H1 (cell line): ENCODE results near the gene SLC38A7. TPM values are rescaled to one million over a fixed set of nuclear protein-coding genes. Genes with fewer than 3 reads are reported as not detected.

Experiments
- CTCF ChIA-PET: fragments of 300-600 bp; sonication (Branson Sonifier 250); formaldehyde crosslinking; loops from one replicate; lab custom pipeline; 2021; ENCODE audit not compliant: partially characterized antibody; lab: Charles Lee
- POLR2A ChIA-PET: fragments of 300-600 bp; sonication (Branson Sonifier 250); formaldehyde crosslinking; loops from one replicate; lab custom pipeline; 2021; ENCODE audit warnings: inconsistent platforms; ENCODE audit not compliant: partially characterized antibody; lab: Charles Lee
- DNase-seq, 2 experiments: peaks; one replicate each; pipeline versions ENCODE4 v3.0.0 to v3.0.0-alpha.2; 2010 to 2022; ENCODE audit warnings: low spot score in 2 of 2, low read depth in 1 of 2, mixed read lengths in 1 of 2
- FAIRE-seq: peaks from 2 replicates; lab custom pipeline; 2011; peaks lifted over from hg19 to GRCh38; lab: Jason Lieb, UNC
- H2AFZ ChIP-seq: 2 replicates; pipeline ENCODE4 v1.8.1; 2012; ENCODE audit warnings: low read length, inconsistent platforms
- H2AK5ac ChIP-seq: 2 replicates; pipeline ENCODE4 v1.6.1; 2013; ENCODE audit warnings: low read depth, low read length
- H2BK120ac ChIP-seq: replicated peaks from 2 replicates; pipeline ENCODE3; 2013; ENCODE audit warnings: low read depth, low read length, inconsistent platforms
- H2BK12ac ChIP-seq: 2 replicates; pipeline ENCODE4 v1.6.1; 2013; ENCODE audit warnings: low read depth, low read length
- H2BK15ac ChIP-seq: 2 replicates; pipeline ENCODE4 v1.6.1; 2013; ENCODE audit warnings: low read length
- H2BK20ac ChIP-seq: 2 replicates; pipeline ENCODE4 v1.6.1; 2013; ENCODE audit warnings: low read length
- H2BK5ac ChIP-seq: 2 replicates; pipeline ENCODE4 v1.6.1; 2013; ENCODE audit warnings: low read depth, low read length
- H3K14ac ChIP-seq: 2 replicates; pipeline ENCODE4 v1.6.1; 2013; ENCODE audit warnings: inconsistent platforms; ENCODE audit not compliant: insufficient read length
- H3K18ac ChIP-seq: 2 replicates; pipeline ENCODE4 v1.6.1; 2013; ENCODE audit warnings: low read length; ENCODE audit errors: extremely low read depth
- H3K23ac ChIP-seq: 2 replicates; pipeline ENCODE4 v1.6.1; 2013; ENCODE audit warnings: inconsistent platforms; ENCODE audit not compliant: insufficient read length
- H3K23me2 ChIP-seq: 2 replicates; pipeline ENCODE4 v1.6.1; 2013; ENCODE audit warnings: low read depth, low read length
- H3K27ac ChIP-seq: 2 replicates; pipeline ENCODE4 v1.6.1; 2011; ENCODE audit warnings: low read depth, low read length, inconsistent platforms
- H3K27me3 ChIP-seq, 4 experiments: replicated peaks in 1 of 4; 1 replicate in 1 of 4; 2 replicates in 3 of 4; pipeline versions ENCODE4 v1.6.1 to v1.8.1; 2011 to 2013; ENCODE audit warnings: low read length in 3 of 4, mild to moderate bottlenecking in 3 of 4, inconsistent platforms in 2 of 4, mixed read lengths in 2 of 4, moderate library complexity in 1 of 4; ENCODE audit not compliant: control insufficient read depth in 3 of 4, insufficient read depth in 3 of 4; ENCODE audit errors: extremely low read depth in 1 of 4
- H3K36me3 ChIP-seq, 4 experiments: 2 replicates each; pipeline versions ENCODE4 v1.6.1 to v1.8.1; 2011 to 2013; ENCODE audit warnings: mild to moderate bottlenecking in 4 of 4, low read length in 3 of 4, moderate library complexity in 2 of 4, control low read depth in 1 of 4, inconsistent platforms in 1 of 4; ENCODE audit not compliant: insufficient read depth in 4 of 4, control insufficient read depth in 2 of 4
- H3K4ac ChIP-seq: replicated peaks from 2 replicates; pipeline ENCODE3; 2013; ENCODE audit warnings: low read length, low read depth, mixed read lengths, inconsistent platforms; ENCODE audit not compliant: insufficient read length
- H3K4me1 ChIP-seq, 4 experiments: replicated peaks in 1 of 4; 1 replicate in 1 of 4; 2 replicates in 3 of 4; pipeline versions ENCODE4 v1.6.1 to v1.8.1; 2011 to 2013; ENCODE audit warnings: low read length in 3 of 4, inconsistent platforms in 2 of 4, mixed read lengths in 1 of 4; ENCODE audit not compliant: insufficient read depth in 4 of 4, control insufficient read depth in 3 of 4
- H3K4me2 ChIP-seq, 2 experiments: 2 replicates each; pipeline versions ENCODE4 v1.6.1 to v1.8.1; 2011 to 2013; ENCODE audit warnings: low read depth in 2 of 2, low read length in 2 of 2, control low read depth in 1 of 2, inconsistent platforms in 1 of 2, mild to moderate bottlenecking in 1 of 2; ENCODE audit not compliant: insufficient read depth in 1 of 2
- H3K4me3 ChIP-seq, 4 experiments: fragments of 200-600, 300-600 bp in 1 of 4; sonication (generic), shearing (Covaris generic), sonication (Bioruptor Twin) in 1 of 4; 2 replicates each; pipeline versions ENCODE4 v1.5.1 to v1.8.1; 2011 to 2016; ENCODE audit warnings: low read length in 4 of 4, low read depth in 3 of 4, control low read depth in 2 of 4, inconsistent platforms in 2 of 4, mild to moderate bottlenecking in 2 of 4, mixed read lengths in 1 of 4, moderate library complexity in 1 of 4; ENCODE audit not compliant: insufficient read depth in 2 of 4; ENCODE audit errors: extremely low read depth in 1 of 4
- H3K56ac ChIP-seq: replicated peaks from 2 replicates; pipeline ENCODE3; 2013; ENCODE audit warnings: low read depth, mild to moderate bottlenecking, mixed read lengths, low read length, inconsistent platforms; ENCODE audit not compliant: insufficient read length
- H3K79me1 ChIP-seq: 2 replicates; pipeline ENCODE4 v1.6.1; 2013; ENCODE audit warnings: low read depth, low read length, control low read depth
- H3K79me2 ChIP-seq, 2 experiments: 2 replicates each; pipeline versions ENCODE4 v1.6.1 to v1.8.1; 2012 to 2013; ENCODE audit warnings: low read length in 2 of 2, mild to moderate bottlenecking in 2 of 2, inconsistent platforms in 1 of 2; ENCODE audit not compliant: insufficient read depth in 2 of 2, control insufficient read depth in 1 of 2
- H3K9ac ChIP-seq, 4 experiments: replicated peaks in 1 of 4; 1 replicate in 1 of 4; 2 replicates in 3 of 4; pipeline versions ENCODE4 v1.6.1 to v1.8.1; 2011 to 2013; ENCODE audit warnings: low read depth in 3 of 4, low read length in 3 of 4, control low read depth in 2 of 4, mild to moderate bottlenecking in 2 of 4, moderate library complexity in 2 of 4, inconsistent platforms in 1 of 4; ENCODE audit errors: extremely low read depth in 1 of 4
- H3K9me3 ChIP-seq, 2 experiments: 2 replicates each; pipeline versions ENCODE4 v1.6.1 to v1.8.1; 2012 to 2013; ENCODE audit warnings: mild to moderate bottlenecking in 2 of 2, moderate library complexity in 2 of 2, control low read depth in 1 of 2, inconsistent platforms in 1 of 2, low read depth in 1 of 2, low read length in 1 of 2, mixed read lengths in 1 of 2; ENCODE audit not compliant: insufficient read depth in 2 of 2
- H4K20me1 ChIP-seq, 2 experiments: replicated peaks in 1 of 2; 2 replicates each; pipeline versions ENCODE3 to v1.8.1; 2011 to 2013; ENCODE audit warnings: inconsistent platforms in 2 of 2, low read length in 2 of 2, mild to moderate bottlenecking in 1 of 2; ENCODE audit not compliant: insufficient read depth in 2 of 2, control insufficient read depth in 1 of 2
- H4K5ac ChIP-seq: 2 replicates; pipeline ENCODE4 v1.6.1; 2013; ENCODE audit warnings: low read length, low read depth, mixed read lengths, inconsistent platforms; ENCODE audit not compliant: insufficient read length
- H4K8ac ChIP-seq: 2 replicates; pipeline ENCODE4 v1.8.0; 2013; ENCODE audit warnings: mild to moderate bottlenecking, moderate library complexity, low read length, inconsistent platforms; ENCODE audit not compliant: insufficient read depth; ENCODE audit errors: extremely low read depth
- H4K91ac ChIP-seq: replicated peaks from 2 replicates; pipeline ENCODE3; 2013; ENCODE audit warnings: low read length, mixed read lengths, inconsistent platforms; ENCODE audit not compliant: insufficient read length
- GTF2F1 ChIP-seq: IDR thresholded peaks from 2 replicates; pipeline ENCODE4 v1.6.1; 2012; ENCODE audit warnings: low read depth, low read length, improper control_type of control experiment, borderline replicate concordance
- WGBS, 2 experiments: shearing (Covaris generic) in 1 of 2; methylation state at CpG; one replicate each; pipeline versions ENCODE4 v1.1.6 to v1.1.7; 2013 to 2015; ENCODE audit warnings: low lambda C conversion rate in 2 of 2, mixed read lengths in 2 of 2, inconsistent platforms in 1 of 2, low coverage in 1 of 2, missing lambda C conversion rate in 1 of 2; ENCODE audit not compliant: insufficient replicate concordance in 2 of 2, insufficient coverage in 1 of 2, insufficient read length in 1 of 2; ENCODE audit errors: extremely low coverage in 1 of 2, missing lambda C conversion rate in 1 of 2; 5-methylcytosine and 5-hydroxymethylcytosine counted together
- polyA plus RNA-seq, 7 experiments: library from polyadenylated mRNA; depleted of rRNA in 3 of 7; stranded (reverse) in 5 of 7; unstranded in 2 of 7; fragments of >200 nt in 5 of 7; fragments of 200-250 nt in 2 of 7; gene quantifications; 1 replicate in 5 of 7; 2 replicates in 1 of 7; 4 replicates in 1 of 7; pipeline versions ENCODE4 v1.2.1 to v1.2.3, GENCODE V29; 2011 to 2013; ENCODE audit warnings: missing spikeins in 2 of 7, mixed read lengths in 2 of 7
- total RNA-seq: library from RNA; stranded (reverse); fragmentation: NEBNext Ultra II Directional; extraction: Animal tissue kit (Norgen Biotek cat#: 25700); gene quantifications from 2 replicates; pipeline ENCODE4 v1.2.1, GENCODE V29; 2021

The SLC38A7 gene
- total and polyA plus RNA-seq, 2 of the 8 experiments (the other 6 are each of a cell fraction or from before 2014, with no cell fraction given) = 26.7 to 28.0 TPM

- Histone ChIP-seq H3K23me2 (no peaks in the 10 kb centered on the region), H3K56ac (no peak overlapping the region), H2BK5ac (no peak overlapping the region), H3K27me3 (no peaks in the 10 kb centered on the region), H3K4me1 (peaks cover 0 to 2% (median 0%) of the 10 kb centered on the region in 4 experiments; a peak in 1 of 7 replicates), H4K8ac (no peak overlapping the region), H3K79me2 (peaks cover 0 to 58% of the 10 kb centered on the region in 2 experiments), H3K4me3 (no peak overlapping the region), H3K4me2 (no peak overlapping the region), H3K4ac (no peak overlapping the region), H2AK5ac (no peak overlapping the region), H3K18ac (no peak overlapping the region), H2BK20ac (no peak overlapping the region), H4K20me1 (peaks cover 11 to 13% of the 10 kb centered on the region in 2 experiments), H4K5ac (no peak overlapping the region), H2BK120ac (no peak overlapping the region), H3K23ac (no peak overlapping the region), H2AFZ (no peak overlapping the region), H3K79me1 (peaks cover 6% of the 10 kb centered on the region), H2BK12ac (no peak overlapping the region), H3K27ac (no peak overlapping the region), H3K9ac (no peak overlapping the region), H4K91ac (no peak overlapping the region), H3K9me3 (no peaks in the 10 kb centered on the region), H3K14ac (no peak overlapping the region), H3K36me3 (peaks cover 2 to 27% (median 10%) of the 10 kb centered on the region in 4 experiments; a peak in 7 of 8 replicates), H2BK15ac (no peak overlapping the region)
- 87% methylated on average over 9 of the region's 9 CpGs; no CpG with 5 or more reads in 1 of the 2 experiments for WGBS, 2 experiments
- DNase-seq (no peak), FAIRE-seq (no peak)
- ChIA-PET CTCF (interaction anchor here (1.4 kb wide), 1 partner anchor 46 kb away, joined by 3 read pairs; no protein-coding TSS in a partner anchor), POLR2A (interaction anchor here (1.3 kb wide), 1 partner anchor 29 kb away, joined by 3 read pairs; no protein-coding TSS in a partner anchor)
- no peak for TF ChIP-seq GTF2F1
Measured at GRCh38 chr16:58727028-58727781, 42.6 kb upstream of the SLC38A7 start.
